CD14-positive monocyte (primary cell): ENCODE results near the gene ATF6. TPM values are rescaled to one million over a fixed set of nuclear protein-coding genes. Genes with fewer than 3 reads are reported as not detected.

ENCODE experiments used
- DNase-seq, 3 donors: peaks; one replicate each; pipeline ENCODE4 v3.0.0-alpha.2; 2011 to 2022
- H2AFZ ChIP-seq: 2 replicates; pipeline ENCODE4 v1.6.0; 2012; ENCODE audit warnings: mild to moderate bottlenecking, low read depth, low read length, inconsistent platforms; ENCODE audit not compliant: insufficient read depth, poor library complexity, severe bottlenecking
- H3K27ac ChIP-seq, 2 donors: 1 replicate in 1 of 2; 2 replicates in 1 of 2; pipeline ENCODE4 v1.5.1; 2012 to 2013; ENCODE audit warnings: low read length in 2 of 2, control low read depth in 1 of 2, inconsistent platforms in 1 of 2, low read depth in 1 of 2, mild to moderate bottlenecking in 1 of 2
- H3K27me3 ChIP-seq, 2 donors: one replicate each; pipeline versions ENCODE4 v1.6.0 to v1.6.1; 2011 to 2013; ENCODE audit warnings: low read length in 2 of 2; ENCODE audit not compliant: control insufficient read depth in 2 of 2, insufficient read depth in 2 of 2
- H3K36me3 ChIP-seq, 2 donors: replicated peaks in 1 of 2; 1 replicate in 1 of 2; 2 replicates in 1 of 2; pipeline versions ENCODE4 v1.5.1 to v1.6.1; 2012 to 2013; ENCODE audit warnings: low read length in 2 of 2, control low read depth in 1 of 2, inconsistent platforms in 1 of 2, mild to moderate bottlenecking in 1 of 2; ENCODE audit not compliant: insufficient read depth in 2 of 2, control insufficient read depth in 1 of 2
- H3K4me1 ChIP-seq, 2 donors: 1 replicate in 1 of 2; 2 replicates in 1 of 2; pipeline versions ENCODE4 v1.5.1 to v1.6.1; 2012 to 2013; ENCODE audit warnings: low read length in 2 of 2, control low read depth in 1 of 2, inconsistent platforms in 1 of 2, mild to moderate bottlenecking in 1 of 2, moderate library complexity in 1 of 2; ENCODE audit not compliant: insufficient read depth in 2 of 2, control insufficient read depth in 1 of 2
- H3K4me2 ChIP-seq: replicated peaks from 2 replicates; pipeline ENCODE3; 2012; ENCODE audit warnings: low read length, moderate library complexity, mild to moderate bottlenecking; ENCODE audit not compliant: poor library complexity, severe bottlenecking; ENCODE audit errors: extremely low read depth
- H3K4me3 ChIP-seq, 3 experiments: fragments of 200-600 bp in 1 of 3; sonication (generic) in 1 of 3; replicated peaks in 1 of 3; 1 replicate in 2 of 3; 2 replicates in 1 of 3; pipeline ENCODE4 v1.5.1; 2011 to 2013; ENCODE audit warnings: low read length in 3 of 3, mild to moderate bottlenecking in 3 of 3, control low read depth in 2 of 3, low read depth in 2 of 3, inconsistent platforms in 1 of 3, moderate library complexity in 1 of 3
- H3K79me2 ChIP-seq: 2 replicates; pipeline ENCODE4 v1.6.0; 2012; ENCODE audit warnings: mild to moderate bottlenecking, control low read depth, inconsistent platforms, low read length, moderate library complexity; ENCODE audit not compliant: insufficient read depth
- H3K9ac ChIP-seq: 2 replicates; pipeline ENCODE4 v1.6.0; 2017; ENCODE audit warnings: low read length, mild to moderate bottlenecking; ENCODE audit not compliant: insufficient read depth, poor library complexity, severe bottlenecking
- H3K9me3 ChIP-seq, 2 donors: replicated peaks in 1 of 2; 1 replicate in 1 of 2; 2 replicates in 1 of 2; pipeline versions ENCODE4 v1.5.1 to v1.6.1; 2012 to 2013; ENCODE audit warnings: low read length in 2 of 2, control low read depth in 1 of 2; ENCODE audit not compliant: control insufficient read depth in 1 of 2, insufficient read depth in 1 of 2
- H4K20me1 ChIP-seq: 2 replicates; pipeline ENCODE4 v1.6.0; 2012; ENCODE audit warnings: mild to moderate bottlenecking, low read length, control low read depth, moderate library complexity; ENCODE audit not compliant: insufficient read depth
- H3K27ac Mint-ChIP-seq, 7 donors: one replicate each; pipeline ENCODE4 v1.8.0; 2020; ENCODE audit warnings: mild to moderate bottlenecking in 7 of 7, mixed read lengths in 7 of 7, moderate library complexity in 6 of 7, inconsistent platforms in 2 of 7
- H3K27me3 Mint-ChIP-seq, 3 donors: one replicate each; pipeline ENCODE4 v1.8.0; 2021 to 2022; ENCODE audit warnings: low read depth in 3 of 3, mild to moderate bottlenecking in 3 of 3, mixed read lengths in 3 of 3, moderate library complexity in 3 of 3, inconsistent platforms in 1 of 3
- H3K36me3 Mint-ChIP-seq, 2 donors: one replicate each; pipeline ENCODE4 v1.8.0; 2020; ENCODE audit warnings: mixed read lengths in 2 of 2, inconsistent platforms in 1 of 2, mild to moderate bottlenecking in 1 of 2
- H3K4me1 Mint-ChIP-seq: one replicate; pipeline ENCODE4 v1.8.0; 2020; ENCODE audit warnings: mild to moderate bottlenecking, mixed read lengths
- H3K4me3 Mint-ChIP-seq, 2 donors: one replicate each; pipeline ENCODE4 v1.8.0; 2020; ENCODE audit warnings: mild to moderate bottlenecking in 2 of 2, mixed read lengths in 2 of 2, moderate library complexity in 1 of 2
- H3K9me3 Mint-ChIP-seq, 7 donors: one replicate each; pipeline ENCODE4 v1.8.0; 2020 to 2022; ENCODE audit warnings: mixed read lengths in 7 of 7, mild to moderate bottlenecking in 6 of 7, moderate library complexity in 6 of 7, inconsistent platforms in 2 of 7
- CTCF ChIP-seq: fragments of 200-600 bp; IDR thresholded peaks from one replicate; pipeline ENCODE4 v1.8.0; 2022; ENCODE audit warnings: antibody characterized with exemption, mild to moderate bottlenecking
- WGBS: methylation state at CpG from one replicate; pipeline ENCODE4 v1.1.5; 2013; ENCODE audit warnings: missing lambda C conversion rate; ENCODE audit not compliant: insufficient coverage; 5-methylcytosine and 5-hydroxymethylcytosine counted together
- intact Hi-C, 2 donors: fragments of 100-400 bp; cut with micrococcal nuclease; formaldehyde crosslinking; loops; one replicate each; pipeline versions ENCODE4 v1.15.0 to v1.15.1; 2023
- polyA plus RNA-seq, 3 donors: library from polyadenylated mRNA; depleted of rRNA in 1 of 3; unstranded in 2 of 3; stranded (reverse) in 1 of 3; fragments of 300-500 nt in 2 of 3; fragments of >200 nt in 1 of 3; fragmentation: Illumina TruSeq in 2 of 3; gene quantifications; 1 replicate in 2 of 3; 2 replicates in 1 of 3; pipeline ENCODE4 v1.2.3, GENCODE V29; 2012 to 2021

ATF6 gene
- polyA plus RNA-seq, 3 donors = 13.4 to 25.6 (median 22.2) TPM

GRCh38 chr1:161839591-161839990 is 73.5 kb downstream of the ATF6 start:
- no peak overlapping the region for H3K4me3 ChIP-seq
- intact Hi-C loops = no loop called here
- DNase-seq = no peak
- H3K79me2 ChIP-seq = no peaks in the 10 kb centered on the region
- TF ChIP-seq CTCF = no peak
- Mint-ChIP-seq H3K36me3 (peaks cover 58 to 60% of the 10 kb centered on the region in 2 donors), H3K9me3 (no peaks in the 10 kb centered on the region), H3K27me3 (no peaks in the 10 kb centered on the region), H3K4me3 (no peak overlapping the region), H3K27ac (no peak overlapping the region), H3K4me1 (no peaks in the 10 kb centered on the region)
- no peaks in the 10 kb centered on the region for H3K27me3 ChIP-seq
- H3K9me3 ChIP-seq = no peaks in the 10 kb centered on the region
- WGBS = 94% methylated on average over 2 of the region's 2 CpGs
- H2AFZ ChIP-seq = no peak overlapping the region
- H4K20me1 ChIP-seq = peaks cover 23% of the 10 kb centered on the region
- H3K4me2 ChIP-seq = no peak overlapping the region
- H3K27ac ChIP-seq = no peak overlapping the region
- H3K9ac ChIP-seq = no peak overlapping the region
- H3K4me1 ChIP-seq = no peaks in the 10 kb centered on the region
- H3K36me3 ChIP-seq = peaks cover 21 to 92% of the 10 kb centered on the region in 2 donors

GRCh38 chr1:161840363-161840762 is 74.2 kb downstream of the ATF6 start:
- Histone ChIP-seq H3K36me3 (peaks cover 25 to 100% of the 10 kb centered on the region in 2 donors), H2AFZ (no peak overlapping the region), H3K27me3 (no peaks in the 10 kb centered on the region), H3K4me2 (no peak overlapping the region), H3K9me3 (no peaks in the 10 kb centered on the region), H3K9ac (no peak overlapping the region), H3K4me1 (no peaks in the 10 kb centered on the region), H4K20me1 (peaks cover 23% of the 10 kb centered on the region), H3K4me3 (no peak overlapping the region), H3K79me2 (no peaks in the 10 kb centered on the region), H3K27ac (no peak overlapping the region)
- no peaks in the 10 kb centered on the region for H3K9me3 Mint-ChIP-seq
- H3K27ac Mint-ChIP-seq = no peak overlapping the region
- no peak for DNase-seq
- H3K4me3 Mint-ChIP-seq = no peak overlapping the region
- H3K27me3 Mint-ChIP-seq = no peaks in the 10 kb centered on the region
- no peak for TF ChIP-seq CTCF
- H3K4me1 Mint-ChIP-seq = no peaks in the 10 kb centered on the region
- H3K36me3 Mint-ChIP-seq = peaks cover 59 to 64% of the 10 kb centered on the region in 2 donors
- intact Hi-C loops = no loop called here
- no CpG with 5 or more reads among the region's 1 CpG for WGBS
